Testis (tissue), 3 donors: Measurements from ENCODE around the gene PER2. TPM values are rescaled to one million over a fixed set of nuclear protein-coding genes. Genes with fewer than 3 reads are reported as not detected.

Experiments used
- DNase-seq: peaks from one replicate; pipeline ENCODE4 v3.0.0-alpha.2; 2019
- H3K27ac ChIP-seq, 2 donors: fragments of 200-600 bp; sonication (generic); one replicate each; pipeline ENCODE4 v1.5.1; 2019
- H3K27me3 ChIP-seq: fragments of 200-600 bp; sonication (generic); one replicate; pipeline ENCODE4 v1.5.1; 2019
- H3K36me3 ChIP-seq: fragments of 200-600 bp; sonication (generic); one replicate; pipeline ENCODE4 v1.5.1; 2017; ENCODE audit warnings: low read depth; ENCODE audit errors: missing control alignments
- H3K4me1 ChIP-seq: fragments of 200-600 bp; sonication (generic); one replicate; pipeline ENCODE4 v1.5.1; 2019
- H3K4me3 ChIP-seq, 2 donors: fragments of 200-600 bp; sonication (generic); one replicate each; pipeline ENCODE4 v1.5.1; 2017 to 2019
- H3K9me3 ChIP-seq: fragments of 200-600 bp; sonication (generic); one replicate; pipeline ENCODE4 v1.5.1; 2017
- CTCF ChIP-seq, 3 experiments: fragments of 450-650 bp in 2 of 3; fragments of 200-600 bp in 1 of 3; sonication (generic) in 1 of 3; IDR thresholded peaks; one replicate each; pipeline ENCODE4 v1.5.1; 2016 to 2019; ENCODE audit warnings: antibody characterized with exemption in 3 of 3, mild to moderate bottlenecking in 2 of 3, moderate library complexity in 1 of 3
- POLR2A ChIP-seq: fragments of 450-650 bp; IDR thresholded peaks from one replicate; pipeline ENCODE4 v1.6.1; 2017; ENCODE audit warnings: antibody characterized with exemption, mild to moderate bottlenecking, moderate library complexity
- WGBS, 2 donors: methylation state at CpG; one replicate each; pipeline ENCODE4 v1.1.5; 2018; 5-methylcytosine and 5-hydroxymethylcytosine counted together
- intact Hi-C: fragments of 100-400 bp; cut with DNase I; formaldehyde crosslinking; loops from one replicate; pipeline ENCODE4 v1.15.1; 2023; ENCODE audit warnings: low total_unique reads
- polyA plus RNA-seq: library from polyadenylated mRNA; stranded (reverse); fragments of 350-450 nt; fragmentation: Illumina TruSeq; extraction: RNeasy Lipid Tissue Mini Kit (QIAGEN cat#74804); gene quantifications from one replicate; pipeline ENCODE4 v1.2.3, GENCODE V29; 2014; ENCODE audit warnings: low read depth, low replicate concordance; ENCODE audit not compliant: insufficient read depth
- total RNA-seq, 2 donors: library from RNA; depleted of rRNA; stranded (reverse); fragments of >200 nt; gene quantifications; one replicate each; pipeline ENCODE4 v1.2.3, GENCODE V29; 2016

PER2 gene
- total and polyA plus RNA-seq, 3 donors from 2014 or later, result 29.8 to 59.1 (median 55.5) TPM

- 94% methylated on average over 8 of the region's 8 CpGs for WGBS, 2 donors
- no peaks in the 10 kb centered on the region for H3K27me3 ChIP-seq
- no peaks in the 10 kb centered on the region for H3K4me1 ChIP-seq
- DNase-seq, result no peak
- TF ChIP-seq POLR2A (no peak), CTCF (IDR thresholded peaks at IDR 0.05) (no peak)
- no peaks in the 10 kb centered on the region for H3K9me3 ChIP-seq
- H3K4me3 ChIP-seq, result no peak overlapping the region
- intact Hi-C loops, result no loop called here
- H3K36me3 ChIP-seq, result peaks cover 3% of the 10 kb centered on the region
- no peak overlapping the region for H3K27ac ChIP-seq
These were observed 32.8 kb downstream of the PER2 start for GRCh38 chr2:238255636-238256035.

GRCh38 chr2:238255151-238255551, 33.3 kb downstream of the PER2 start:
- WGBS, 2 donors, result 83 to 92% methylated on average over 3 to 6 of the region's 6 CpGs

DNA sequence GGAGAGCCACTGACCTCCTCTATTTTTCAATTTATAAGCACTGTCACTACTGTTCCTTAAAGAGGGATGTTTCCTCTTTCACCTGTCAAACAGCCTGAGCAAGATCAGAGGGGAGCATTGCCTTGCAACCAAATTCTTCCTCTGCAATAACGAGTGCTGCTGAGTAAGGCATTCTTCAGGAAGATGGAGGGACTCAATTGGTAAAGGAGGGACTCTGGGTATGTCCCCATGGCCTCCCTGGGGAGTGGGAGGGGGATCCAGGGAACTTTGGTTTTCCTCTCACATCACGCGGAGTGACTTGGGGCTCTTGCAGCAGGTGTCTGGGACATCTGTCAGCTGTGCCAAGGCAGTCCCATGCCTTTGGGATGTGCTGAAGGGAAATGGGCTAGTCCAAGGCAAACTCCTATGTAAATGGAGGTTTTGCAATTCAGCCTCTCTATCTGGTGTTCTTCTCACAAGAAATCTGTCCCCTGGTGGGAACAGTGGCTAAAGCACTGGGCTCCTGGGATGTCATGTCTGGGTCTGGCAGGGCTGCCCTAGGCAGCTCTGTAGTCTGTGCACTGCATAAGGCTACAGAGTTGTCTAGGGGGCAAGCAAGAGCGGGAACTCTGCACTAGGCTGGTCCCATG, 34.2 kb downstream of the PER2 start:
- Histone ChIP-seq H3K36me3 (peaks cover 3% of the 10 kb centered on the region), H3K4me3 (no peak overlapping the region), H3K27ac (no peak overlapping the region), H3K9me3 (no peaks in the 10 kb centered on the region), H3K4me1 (no peaks in the 10 kb centered on the region), H3K27me3 (no peaks in the 10 kb centered on the region)
- no peak for TF ChIP-seq CTCF (IDR thresholded peaks at IDR 0.05)
- TF ChIP-seq POLR2A, result no peak
- intact Hi-C loops, result no loop called here
- WGBS, 2 donors, result 74 to 84% methylated on average over 4 of the region's 4 CpGs
- no peak for DNase-seq

More at GRCh38 chr2:238255151-238255551, 33.3 kb downstream of the PER2 start:
- no peak for DNase-seq
- intact Hi-C loops, result no loop called here
- peaks cover 3% of the 10 kb centered on the region for H3K36me3 ChIP-seq
- H3K4me3 ChIP-seq, result no peak overlapping the region
- H3K27ac ChIP-seq, result no peak overlapping the region
- no peaks in the 10 kb centered on the region for H3K4me1 ChIP-seq
- TF ChIP-seq POLR2A, result no peak
- TF ChIP-seq CTCF (IDR thresholded peaks at IDR 0.05), result no peak
- no peaks in the 10 kb centered on the region for H3K9me3 ChIP-seq
- no peaks in the 10 kb centered on the region for H3K27me3 ChIP-seq

DNA sequence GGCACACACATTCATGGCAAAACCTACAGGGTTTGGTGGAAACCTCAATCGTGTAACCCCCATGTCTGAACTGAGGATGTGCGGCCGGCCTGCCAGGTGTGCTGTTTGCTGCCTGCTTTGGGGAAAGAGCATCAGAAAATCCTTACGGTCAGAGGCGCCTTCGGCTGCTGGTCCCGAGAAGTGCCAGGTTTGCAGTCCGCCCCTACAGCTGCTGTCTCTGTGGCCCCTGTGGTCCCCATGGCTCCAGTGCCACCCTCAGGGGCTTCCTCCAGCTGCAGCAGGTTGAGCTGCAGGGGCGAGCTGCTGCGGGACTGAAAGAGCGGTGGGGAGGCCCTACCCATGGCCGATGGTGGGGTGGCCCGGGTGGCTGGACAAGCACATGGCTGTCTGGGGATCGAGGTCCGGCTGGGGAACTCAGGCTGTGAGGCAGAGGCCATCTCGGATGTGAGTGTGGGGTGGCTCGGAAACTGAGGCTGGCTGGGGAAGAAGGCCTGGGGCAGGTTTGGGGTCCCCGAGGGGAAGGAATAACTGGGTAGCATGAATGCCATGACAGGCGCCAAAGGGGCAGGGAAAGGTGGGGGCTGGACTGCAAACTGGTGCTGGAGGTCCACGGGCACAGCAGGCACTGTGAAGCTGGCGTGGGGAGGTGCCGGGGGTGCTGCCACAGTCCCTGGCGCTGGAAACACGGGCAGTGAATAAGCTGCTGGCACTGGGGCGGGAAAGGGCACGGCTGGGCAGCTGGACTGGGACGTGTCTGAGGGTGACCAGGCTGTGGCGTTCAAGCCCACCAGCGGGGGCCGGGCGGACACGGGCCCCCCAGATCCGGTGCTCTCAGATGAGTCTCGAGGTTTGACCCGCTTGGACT, 35.4 kb downstream of the PER2 start:
- 92 to 95% methylated on average over 32 to 35 of the region's 35 CpGs for WGBS, 2 donors
- no peaks in the 10 kb centered on the region for H3K9me3 ChIP-seq
- H3K4me3 ChIP-seq, result no peak overlapping the region
- intact Hi-C loops, result no loop called here
- no peaks in the 10 kb centered on the region for H3K4me1 ChIP-seq
- DNase-seq, result no peak
- TF ChIP-seq CTCF (IDR thresholded peaks at IDR 0.05), result no peak
- no peak for TF ChIP-seq POLR2A
- no peaks in the 10 kb centered on the region for H3K27me3 ChIP-seq
- H3K36me3 ChIP-seq, result peaks cover 3% of the 10 kb centered on the region
- no peak overlapping the region for H3K27ac ChIP-seq
